ENCODE results near the gene CTNS. TPM values are rescaled to one million over a fixed set of nuclear protein-coding genes. Genes with fewer than 3 reads are reported as not detected.

Gene CTNS
- total and polyA plus RNA-seq, 2 of the 13 experiments (the other 11 are each of a cell fraction or from before 2014, with no cell fraction given) = 9.5 to 13.7 TPM

DNA sequence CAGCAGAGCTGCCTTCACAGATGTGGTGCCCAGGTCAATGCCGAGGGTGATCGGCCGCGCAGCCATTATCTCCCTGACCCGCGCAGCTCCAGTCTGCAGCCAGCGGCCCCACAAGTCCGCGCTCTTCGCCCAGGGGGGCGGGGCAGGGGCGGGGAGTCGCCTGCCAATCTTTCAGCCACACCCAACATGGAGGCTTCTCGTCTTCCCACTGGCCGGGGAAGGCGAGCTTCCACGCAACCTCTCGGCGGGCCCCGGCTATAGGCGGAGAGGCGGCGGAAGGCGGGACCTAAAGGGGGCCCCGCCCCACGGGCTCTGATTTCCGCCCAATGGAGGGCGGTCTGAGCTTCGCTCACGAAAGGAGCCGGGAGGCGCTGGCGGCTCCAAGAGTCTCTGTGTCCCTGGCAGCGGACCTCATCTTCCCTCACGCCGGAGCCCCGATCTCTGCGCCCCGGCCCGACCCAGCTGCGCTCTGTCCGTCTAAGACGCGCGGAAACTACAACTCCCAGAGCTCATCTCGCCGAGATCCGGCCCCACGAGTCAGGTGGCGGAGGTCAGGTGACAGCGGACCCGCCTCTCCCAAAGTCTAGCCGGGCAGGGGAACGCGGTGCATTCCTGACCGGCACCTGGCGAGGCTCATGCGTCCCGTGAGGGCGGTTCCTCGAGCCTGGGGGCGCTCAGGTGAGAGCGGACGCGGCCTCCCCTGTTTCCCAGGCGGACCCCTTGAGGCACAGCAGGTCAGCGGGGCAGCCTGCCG is at the start of gene CTNS, which contains the start of gene SHPK (continued):
- TF ChIP-seq MYC (CRISPR knock-in tag; IDR thresholded peaks at IDR 0.05; ENCODE audit: borderline replicate concordance) = peak; percentile 66
- no peak for TF ChIP-seq THYN1 (CRISPR knock-in tag; IDR thresholded peaks at IDR 0.05; ENCODE audit: borderline replicate concordance, low read depth)
- peak; percentile 74; the same call in 1 of the 2 replicates for TF ChIP-seq LBX2 (CRISPR knock-in tag; IDR thresholded peaks at IDR 0.05; ENCODE audit: borderline replicate concordance)
- peak; percentile 62 for TF ChIP-seq MED8 (CRISPR knock-in tag; IDR thresholded peaks at IDR 0.05; ENCODE audit: insufficient replicate concordance)
- peak; percentile 91 to 98 for TF ChIP-seq POLR2A (IDR thresholded peaks at IDR 0.05; ENCODE audit: insufficient read depth in 1 of 2, low read depth in 2 of 2, low read length in 2 of 2)
- no peak for TF ChIP-seq ADNP (CRISPR knock-in tag; IDR thresholded peaks at IDR 0.05)
- peak; percentile 57; the same call in 1 of the 2 replicates for TF ChIP-seq E2F5 (CRISPR knock-in tag; conservative IDR thresholded peaks at IDR 0.05)
- TF ChIP-seq ONECUT2 (CRISPR knock-in tag; IDR thresholded peaks at IDR 0.05) = no peak
- TF ChIP-seq PCBP1 (IDR thresholded peaks at IDR 0.05; ENCODE audit: borderline replicate concordance, low read depth, low read length) = no peak
- TF ChIP-seq, protein P1, sequence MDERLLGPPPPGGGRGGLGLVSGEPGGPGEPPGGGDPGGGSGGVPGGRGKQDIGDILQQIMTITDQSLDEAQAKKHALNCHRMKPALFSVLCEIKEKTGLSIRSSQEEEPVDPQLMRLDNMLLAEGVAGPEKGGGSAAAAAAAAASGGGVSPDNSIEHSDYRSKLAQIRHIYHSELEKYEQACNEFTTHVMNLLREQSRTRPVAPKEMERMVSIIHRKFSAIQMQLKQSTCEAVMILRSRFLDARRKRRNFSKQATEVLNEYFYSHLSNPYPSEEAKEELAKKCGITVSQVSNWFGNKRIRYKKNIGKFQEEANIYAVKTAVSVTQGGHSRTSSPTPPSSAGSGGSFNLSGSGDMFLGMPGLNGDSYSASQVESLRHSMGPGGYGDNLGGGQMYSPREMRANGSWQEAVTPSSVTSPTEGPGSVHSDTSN (CRISPR knock-in tag; IDR thresholded peaks at IDR 0.05) = peak; percentile 87
- 0 out of 2 replicates have a peak, but pooled peaks have one; percentile 59 for TF ChIP-seq REXO4 (CRISPR knock-in tag; IDR thresholded peaks at IDR 0.05; ENCODE audit: borderline replicate concordance)
- TF ChIP-seq, protein P2, sequence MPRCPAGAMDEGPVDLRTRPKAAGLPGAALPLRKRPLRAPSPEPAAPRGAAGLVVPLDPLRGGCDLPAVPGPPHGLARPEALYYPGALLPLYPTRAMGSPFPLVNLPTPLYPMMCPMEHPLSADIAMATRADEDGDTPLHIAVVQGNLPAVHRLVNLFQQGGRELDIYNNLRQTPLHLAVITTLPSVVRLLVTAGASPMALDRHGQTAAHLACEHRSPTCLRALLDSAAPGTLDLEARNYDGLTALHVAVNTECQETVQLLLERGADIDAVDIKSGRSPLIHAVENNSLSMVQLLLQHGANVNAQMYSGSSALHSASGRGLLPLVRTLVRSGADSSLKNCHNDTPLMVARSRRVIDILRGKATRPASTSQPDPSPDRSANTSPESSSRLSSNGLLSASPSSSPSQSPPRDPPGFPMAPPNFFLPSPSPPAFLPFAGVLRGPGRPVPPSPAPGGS (CRISPR knock-in tag; IDR thresholded peaks at IDR 0.05) = no peak
- peak; percentile 57; the same call in 1 of the 2 replicates for TF ChIP-seq SPEN (CRISPR knock-in tag; IDR thresholded peaks at IDR 0.05; ENCODE audit: low read depth)
- peak; percentile 56 for TF ChIP-seq ZBED4 (CRISPR knock-in tag; IDR thresholded peaks at IDR 0.05; ENCODE audit: borderline replicate concordance)
- no peak for TF ChIP-seq ZNF597 (CRISPR knock-in tag; IDR thresholded peaks at IDR 0.05)
- TF ChIP-seq ZBTB44 (CRISPR knock-in tag; IDR thresholded peaks at IDR 0.05) = 0 out of 2 replicates have a peak, but pooled peaks have one; percentile 17
- TF ChIP-seq ASH2L (IDR thresholded peaks at IDR 0.05; ENCODE audit: insufficient read length, low read depth, low read length) = peak; percentile 70

All from HepG2 (cell line).